MM.1S (cell line): Measurements from ENCODE around the gene HES2.

Experiments
- DNase-seq: peaks from one replicate; pipeline ENCODE4 v3.0.0-alpha.2; 2015
- H2AFZ ChIP-seq: fragments of 300-600 bp; sonication (generic); 2 replicates; pipeline ENCODE4 v1.6.0; 2016; ENCODE audit warnings: antibody characterized with exemption, low read length
- H3F3A ChIP-seq: fragments of 300-600 bp; sonication (generic); 2 replicates; pipeline ENCODE4 v1.6.1; 2016; ENCODE audit warnings: mild to moderate bottlenecking, antibody characterized with exemption, low read length, moderate library complexity, mixed read lengths; ENCODE audit not compliant: insufficient read depth
- H3K27ac ChIP-seq: fragments of 300-600 bp; sonication (generic); 2 replicates; pipeline ENCODE4 v1.5.1; 2016; ENCODE audit warnings: mild to moderate bottlenecking, low read length
- H3K27me3 ChIP-seq: fragments of 300-600 bp; sonication (generic); replicated peaks from 2 replicates; pipeline ENCODE4 v1.6.0; 2016; ENCODE audit warnings: low read length; ENCODE audit not compliant: insufficient read depth
- H3K36me3 ChIP-seq: fragments of 300-600 bp; sonication (generic); replicated peaks from 2 replicates; pipeline ENCODE4 v1.6.1; 2016; ENCODE audit warnings: mild to moderate bottlenecking, low read length, mixed read lengths; ENCODE audit not compliant: insufficient read depth
- H3K4me1 ChIP-seq: fragments of 300-600 bp; sonication (generic); 2 replicates; pipeline ENCODE4 v1.6.1; 2016; ENCODE audit warnings: low read length, mixed read lengths
- H3K4me2 ChIP-seq: fragments of 300-600 bp; sonication (generic); 2 replicates; pipeline ENCODE4 v1.6.0; 2016; ENCODE audit warnings: low read depth, low read length
- H3K4me3 ChIP-seq: fragments of 300-600 bp; sonication (generic); 2 replicates; pipeline ENCODE4 v1.5.1; 2016; ENCODE audit warnings: low read length, mixed read lengths
- H3K79me2 ChIP-seq: fragments of 300-600 bp; sonication (generic); 2 replicates; pipeline ENCODE4 v1.6.1; 2016; ENCODE audit warnings: mixed run types, low read length, mixed read lengths
- H3K9ac ChIP-seq: fragments of 300-600 bp; sonication (generic); 2 replicates; pipeline ENCODE4 v1.6.1; 2016; ENCODE audit warnings: low read length, mixed read lengths
- H3K9me2 ChIP-seq: fragments of 300-600 bp; sonication (generic); replicated peaks from 2 replicates; pipeline ENCODE4 v1.6.1; 2016; ENCODE audit warnings: mild to moderate bottlenecking, low read length, mixed read lengths; ENCODE audit not compliant: insufficient read depth
- H3K9me3 ChIP-seq: fragments of 300-600 bp; sonication (generic); replicated peaks from 2 replicates; pipeline ENCODE4 v1.6.1; 2016; ENCODE audit warnings: mild to moderate bottlenecking, low read length, mixed read lengths; ENCODE audit not compliant: insufficient read depth
- H4K20me1 ChIP-seq: fragments of 300-600 bp; sonication (generic); 2 replicates; pipeline ENCODE4 v1.6.1; 2016; ENCODE audit warnings: mild to moderate bottlenecking, low read length, moderate library complexity, mixed read lengths; ENCODE audit not compliant: insufficient read depth
- EZH2 ChIP-seq: fragments of 300-600 bp; sonication (generic); optimal IDR thresholded peaks from 2 replicates; pipeline ENCODE3; 2017; ENCODE audit warnings: low read depth, mild to moderate bottlenecking, antibody characterized with exemption, low read length, mixed read lengths
- EZH2phosphoT487 ChIP-seq: fragments of 300-600 bp; sonication (generic); IDR thresholded peaks from 2 replicates; pipeline ENCODE4 v1.6.1; 2018; ENCODE audit warnings: antibody characterized with exemption, low read length
- TF ChIP-seq, protein P1 (sequence below): fragments of 300-600 bp; sonication (generic); IDR thresholded peaks from 2 replicates; pipeline ENCODE4 v1.5.1; 2016; ENCODE audit warnings: antibody characterized with exemption, low read length, mixed read lengths

Gene HES2

DNA sequence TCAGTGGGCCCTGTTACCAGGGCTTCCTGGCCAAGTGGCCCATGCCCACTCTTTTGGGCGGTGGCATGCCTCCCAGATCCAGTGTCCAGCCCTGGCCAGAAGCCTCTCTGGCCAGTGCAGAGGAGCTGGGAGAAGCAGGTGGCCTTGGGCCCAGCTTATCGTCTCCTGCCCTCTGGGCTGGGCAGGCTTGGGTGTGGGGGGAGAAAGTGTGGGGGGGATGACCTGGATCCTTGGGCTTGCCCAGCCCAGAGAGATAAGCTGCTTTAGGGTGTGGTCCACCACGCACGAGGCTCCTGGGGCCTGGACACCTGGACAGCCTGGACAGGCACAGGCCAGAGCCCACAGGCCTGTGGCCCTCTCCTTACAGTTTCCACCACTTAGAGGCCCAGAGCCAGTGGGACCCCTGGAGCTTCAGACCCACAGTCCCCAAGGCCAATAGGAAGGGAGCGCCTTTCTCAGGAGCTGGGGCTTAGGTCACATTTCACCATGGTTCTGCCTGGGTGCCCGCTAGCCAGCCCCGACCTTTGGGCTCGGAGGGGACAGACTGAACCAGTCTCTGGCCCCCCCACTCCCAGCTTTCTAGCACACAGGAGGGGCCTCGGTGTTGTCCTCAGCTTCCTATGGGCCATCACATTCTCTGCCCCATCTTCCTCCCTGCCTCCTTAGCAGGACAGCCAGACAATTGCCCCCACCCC lies 6.7 kb upstream of the HES2 start:
- Histone ChIP-seq H3F3A (no peaks in the 10 kb centered on the region), H3K36me3 (no peaks in the 10 kb centered on the region), H3K4me1 (no peaks in the 10 kb centered on the region), H3K27me3 (peaks cover 90% of the 10 kb centered on the region), H3K9me2 (no peaks in the 10 kb centered on the region), H4K20me1 (no peaks in the 10 kb centered on the region; the same call in 1 of the 2 replicates), H3K79me2 (no peaks in the 10 kb centered on the region), H2AFZ (no peak overlapping the region), H3K9me3 (no peaks in the 10 kb centered on the region), H3K9ac (no peak overlapping the region), H3K27ac (no peak overlapping the region), H3K4me3 (no peak overlapping the region), H3K4me2 (no peak overlapping the region)
- TF ChIP-seq, protein P1, sequence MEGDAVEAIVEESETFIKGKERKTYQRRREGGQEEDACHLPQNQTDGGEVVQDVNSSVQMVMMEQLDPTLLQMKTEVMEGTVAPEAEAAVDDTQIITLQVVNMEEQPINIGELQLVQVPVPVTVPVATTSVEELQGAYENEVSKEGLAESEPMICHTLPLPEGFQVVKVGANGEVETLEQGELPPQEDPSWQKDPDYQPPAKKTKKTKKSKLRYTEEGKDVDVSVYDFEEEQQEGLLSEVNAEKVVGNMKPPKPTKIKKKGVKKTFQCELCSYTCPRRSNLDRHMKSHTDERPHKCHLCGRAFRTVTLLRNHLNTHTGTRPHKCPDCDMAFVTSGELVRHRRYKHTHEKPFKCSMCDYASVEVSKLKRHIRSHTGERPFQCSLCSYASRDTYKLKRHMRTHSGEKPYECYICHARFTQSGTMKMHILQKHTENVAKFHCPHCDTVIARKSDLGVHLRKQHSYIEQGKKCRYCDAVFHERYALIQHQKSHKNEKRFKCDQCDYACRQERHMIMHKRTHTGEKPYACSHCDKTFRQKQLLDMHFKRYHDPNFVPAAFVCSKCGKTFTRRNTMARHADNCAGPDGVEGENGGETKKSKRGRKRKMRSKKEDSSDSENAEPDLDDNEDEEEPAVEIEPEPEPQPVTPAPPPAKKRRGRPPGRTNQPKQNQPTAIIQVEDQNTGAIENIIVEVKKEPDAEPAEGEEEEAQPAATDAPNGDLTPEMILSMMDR = no peak
- no peak for DNase-seq

DNA sequence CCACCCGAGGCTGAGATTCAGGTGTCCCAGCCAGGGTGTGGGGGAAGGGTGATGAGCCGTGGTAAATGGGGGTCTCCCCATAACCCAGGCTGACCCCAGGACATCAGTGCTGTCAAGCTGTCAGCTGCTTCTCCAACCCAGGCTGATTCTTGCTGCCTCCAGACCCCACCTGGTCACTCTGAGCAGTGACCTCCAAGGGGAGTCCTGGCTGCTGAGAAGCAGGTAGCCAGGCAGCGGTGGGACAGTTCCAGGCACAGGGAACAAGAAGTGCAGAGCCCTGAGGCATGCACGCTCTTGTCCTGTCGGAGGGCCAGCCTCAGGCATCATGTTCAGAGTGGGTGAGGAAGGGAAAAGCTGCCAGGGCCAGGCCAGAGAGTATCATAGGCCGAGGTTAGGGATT lies 5.9 kb upstream of the HES2 start:
- TF ChIP-seq EZH2phosphoT487 = no peak
- TF ChIP-seq, protein P1 = no peak
- TF ChIP-seq EZH2 = no peak
- DNase-seq = no peak
- Histone ChIP-seq H3K27me3 (peaks cover 90% of the 10 kb centered on the region), H4K20me1 (no peaks in the 10 kb centered on the region; the same call in 1 of the 2 replicates), H3K4me1 (no peaks in the 10 kb centered on the region), H3K9ac (no peak overlapping the region), H3K9me3 (no peaks in the 10 kb centered on the region), H3K36me3 (no peaks in the 10 kb centered on the region), H3K4me3 (no peak overlapping the region), H3K27ac (no peak overlapping the region), H3F3A (no peaks in the 10 kb centered on the region), H2AFZ (no peak overlapping the region), H3K9me2 (no peaks in the 10 kb centered on the region), H3K79me2 (no peaks in the 10 kb centered on the region), H3K4me2 (no peak overlapping the region)

DNA sequence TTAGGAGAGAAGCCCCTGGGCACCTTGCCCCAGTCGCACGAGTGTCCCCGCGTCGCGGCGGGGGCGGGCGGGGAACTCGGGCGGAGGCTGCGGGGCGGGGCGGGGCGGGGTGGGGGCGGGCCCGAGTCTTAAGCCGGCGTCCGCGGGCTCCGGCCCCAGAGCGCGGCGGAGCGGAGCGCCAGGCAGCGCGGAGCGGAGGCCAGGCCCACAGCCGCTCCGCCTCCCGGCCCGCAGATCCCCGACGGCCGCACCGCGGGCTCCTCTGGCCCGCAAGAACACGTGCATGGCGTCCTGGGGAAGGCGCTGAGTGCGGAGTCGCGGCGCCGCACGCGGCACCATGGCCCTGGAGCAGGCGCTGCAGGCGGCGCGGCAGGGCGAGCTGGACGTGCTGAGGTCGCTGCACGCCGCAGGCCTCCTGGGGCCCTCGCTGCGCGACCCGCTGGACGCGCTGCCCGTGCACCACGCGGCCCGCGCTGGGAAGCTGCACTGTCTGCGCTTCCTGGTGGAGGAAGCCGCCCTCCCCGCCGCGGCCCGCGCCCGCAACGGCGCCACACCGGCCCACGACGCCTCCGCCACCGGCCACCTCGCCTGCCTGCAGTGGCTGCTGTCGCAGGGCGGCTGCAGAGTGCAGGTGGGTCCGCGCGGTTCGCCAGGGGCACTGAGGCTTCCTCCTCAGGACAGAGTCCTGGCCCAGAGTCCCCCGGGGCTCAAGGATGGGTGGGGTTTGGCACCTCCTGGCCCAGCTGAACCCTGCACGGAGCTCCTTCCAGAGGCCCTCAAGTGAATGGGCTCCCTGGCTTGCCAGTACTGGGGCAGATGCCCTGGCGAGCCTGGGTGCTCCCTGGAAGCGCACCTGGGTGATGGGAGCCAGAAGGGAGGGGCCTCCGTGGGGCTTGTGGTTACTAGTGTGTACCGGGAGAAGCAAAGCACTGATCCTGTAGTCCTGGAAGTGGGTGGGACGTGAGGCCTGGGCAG lies 5.2 kb upstream of the HES2 start, which contains the start of gene ESPN:
TSS of gene ESPN (plus strand) at position 158 of the 975 bp plus-strand sequence. CDS start at position 338, 180 bp downstream.
- H3K9me3 ChIP-seq = no peaks in the 10 kb centered on the region
- H3K4me1 ChIP-seq = no peaks in the 10 kb centered on the region
- DNase-seq = no peak
- H2AFZ ChIP-seq = no peak within 1 kb of the TSS
- no peak within 1 kb of the TSS for H3K4me3 ChIP-seq
- H3K27me3 ChIP-seq = peaks cover 90% of the 10 kb centered on the region
- H4K20me1 ChIP-seq = no peaks in the 10 kb centered on the region; the same call in 1 of the 2 replicates
- H3F3A ChIP-seq = no peaks in the 10 kb centered on the region
- H3K36me3 ChIP-seq = no peaks in the 10 kb centered on the region
- H3K79me2 ChIP-seq = no peaks in the 10 kb centered on the region
- peak within 1 kb of the TSS; percentile 8; the same call in 1 of the 2 replicates for H3K4me2 ChIP-seq
- H3K9ac ChIP-seq = no peak within 1 kb of the TSS
- no peak for TF ChIP-seq EZH2
- TF ChIP-seq, protein P1 = no peak
- TF ChIP-seq EZH2phosphoT487 = no peak
- no peaks in the 10 kb centered on the region for H3K9me2 ChIP-seq
- H3K27ac ChIP-seq = no peak within 1 kb of the TSS
